ENCODE measurements around the gene SETDB2.

Gene SETDB2

GRCh38 chr13:49536144-49536873 lies 92.2 kb downstream of the SETDB2 start:
- no peak for DNase-seq

DNA sequence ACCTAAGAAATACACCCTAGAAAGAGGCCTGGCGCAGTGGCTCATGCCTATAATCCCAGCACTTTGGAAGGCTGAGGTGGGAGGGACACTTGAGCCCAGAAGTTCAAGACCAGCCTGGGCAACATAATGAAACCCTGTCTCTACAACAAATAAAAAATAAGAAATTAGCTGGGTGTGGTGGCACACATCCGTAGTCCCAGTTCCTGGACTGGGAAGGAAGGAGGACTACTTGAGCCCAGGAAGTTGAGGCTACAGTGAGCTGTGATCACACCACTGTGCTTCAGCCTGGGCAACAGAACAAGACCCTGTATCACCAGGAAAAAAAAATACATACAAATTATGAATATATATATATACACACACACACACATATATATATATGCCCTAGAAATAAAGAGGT lies 94.3 kb downstream of the SETDB2 start:
- DNase-seq: no peak

DNA sequence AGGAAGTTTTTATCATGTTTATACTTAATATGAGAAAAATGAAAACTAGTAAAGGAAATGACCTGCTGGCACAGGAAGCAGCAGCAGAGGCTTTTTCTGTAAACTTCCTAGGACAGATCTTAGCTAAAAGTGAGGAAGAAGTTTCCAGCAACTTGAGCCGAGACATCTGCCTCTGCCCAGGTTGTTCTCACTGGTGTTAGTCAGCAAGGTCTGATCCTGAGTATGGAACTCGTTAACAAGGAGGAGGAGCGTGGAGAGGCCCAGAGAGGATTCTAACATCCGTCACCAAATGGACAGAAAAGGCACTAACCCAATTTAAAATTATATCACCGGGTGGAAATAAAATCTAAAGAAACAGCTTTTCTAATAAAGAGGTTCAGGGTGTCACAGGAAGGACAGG lies 95.2 kb downstream of the SETDB2 start:
- peak; percentile 19 for DNase-seq

DNA sequence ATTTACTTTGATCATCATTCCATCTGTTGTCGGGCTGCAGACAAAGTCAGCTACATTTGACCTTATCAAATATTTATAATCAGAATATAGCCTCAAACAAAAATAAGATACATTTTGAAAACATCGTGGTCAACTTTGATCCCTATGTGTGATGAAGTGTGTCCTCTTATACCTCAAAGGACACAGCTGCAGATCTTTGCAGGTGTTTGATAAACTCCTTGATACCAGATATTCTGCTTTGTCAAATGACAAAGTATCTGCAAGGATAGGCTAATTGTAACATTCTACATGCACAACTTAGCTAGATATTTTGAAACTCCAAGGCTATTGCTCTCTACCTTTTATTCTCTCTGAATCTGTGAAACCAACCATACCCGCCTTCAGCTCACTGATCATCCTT lies 95.7 kb downstream of the SETDB2 start:
- DNase-seq: no peak

- DNase-seq: peak; percentile 90
Observed at GRCh38 chr13:49540552-49540951, 96.5 kb downstream of the SETDB2 start.

DNA sequence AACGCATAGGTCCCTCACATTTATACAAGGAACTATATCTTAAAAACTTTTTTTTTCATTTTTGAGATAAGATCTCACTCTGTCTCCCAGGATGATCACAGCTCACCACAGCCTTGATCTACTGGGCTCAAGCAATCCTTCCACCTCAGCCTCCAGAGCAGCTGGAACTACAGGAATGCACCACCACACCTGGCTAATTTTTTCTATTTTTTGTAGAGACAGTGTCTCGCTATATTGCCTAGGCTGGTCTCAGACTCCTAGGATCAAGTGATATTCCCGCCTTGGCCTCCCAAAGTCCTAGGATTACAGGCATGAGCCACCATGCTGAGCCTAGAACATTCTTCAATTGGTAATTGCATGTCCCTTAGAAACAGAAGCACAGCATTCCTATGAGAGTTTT lies 99.6 kb downstream of the SETDB2 start:
- no peak for DNase-seq

Measured in NCI-H82 (cell line).